Upper lobe of left lung (tissue), 6 donors: ENCODE data around the gene MCM3AP. TPM values are rescaled to one million over a fixed set of nuclear protein-coding genes. Genes with fewer than 3 reads are reported as not detected.
A peak's percentile ranks its signal among the peaks of the same experiment; 100 is the strongest.

Experiments
- ATAC-seq, 2 donors: fragments of 200-7000 bp; cut with Tn5 transposase; one replicate each; pipeline ENCODE4 v1.9.1; 2022; ENCODE audit warnings: mild to moderate bottlenecking in 2 of 2, moderate library complexity in 2 of 2; ENCODE audit not compliant: low FRiP score in 2 of 2
- DNase-seq, 2 donors: peaks; one replicate each; pipeline ENCODE4 v3.0.0-alpha.2; 2019 to 2020
- H3K27ac ChIP-seq, 4 donors: fragments of 200-600 bp; sonication (generic); one replicate each; pipeline ENCODE4 v1.5.1; 2016 to 2019
- H3K27me3 ChIP-seq, 4 donors: fragments of 200-600 bp; sonication (generic); one replicate each; pipeline ENCODE4 v1.5.1; 2017 to 2019
- H3K36me3 ChIP-seq, 4 donors: fragments of 200-600 bp; sonication (generic); one replicate each; pipeline ENCODE4 v1.5.1; 2016 to 2019
- H3K4me1 ChIP-seq, 4 donors: fragments of 200-600 bp; sonication (generic); one replicate each; pipeline ENCODE4 v1.5.1; 2018 to 2019
- H3K4me3 ChIP-seq, 4 donors: fragments of 200-600 bp; sonication (generic); one replicate each; pipeline ENCODE4 v1.5.1; 2017 to 2019; ENCODE audit warnings: mild to moderate bottlenecking in 2 of 4, moderate library complexity in 1 of 4
- H3K9me3 ChIP-seq, 4 donors: fragments of 200-600 bp; sonication (generic); one replicate each; pipeline ENCODE4 v1.5.1; 2018 to 2019
- EP300 ChIP-seq, 4 donors: sonication (generic); formaldehyde crosslinking; IDR thresholded peaks; one replicate each; pipeline ENCODE4 v1.5.1; 2017; ENCODE audit warnings: antibody characterized with exemption in 4 of 4, control low read depth in 2 of 4
- POLR2A ChIP-seq, 4 donors: fragments of 450-650 bp; IDR thresholded peaks; one replicate each; pipeline ENCODE4 v1.5.1; 2016 to 2017; ENCODE audit warnings: antibody characterized with exemption in 4 of 4, mild to moderate bottlenecking in 2 of 4
- POLR2AphosphoS5 ChIP-seq, 2 donors: sonication (generic); formaldehyde crosslinking; IDR thresholded peaks; one replicate each; pipeline ENCODE4 v1.5.1; 2017; ENCODE audit warnings: antibody characterized with exemption in 2 of 2
- WGBS, 2 donors: methylation state at CpG; one replicate each; pipeline ENCODE4 v1.1.5; 2017 to 2018; 5-methylcytosine and 5-hydroxymethylcytosine counted together
- total RNA-seq, 6 donors: library from RNA; depleted of rRNA in 4 of 6; stranded (reverse); fragments of >200 nt in 4 of 6; gene quantifications; one replicate each; pipeline versions ENCODE4 v1.1.0 to v1.2.1, GENCODE V29; 2016 to 2021
- TF ChIP-seq, protein P1 (sequence below), 6 experiments: fragments of 450-650 bp in 4 of 6; fragments of 200-600 bp in 2 of 6; sonication (generic) in 2 of 6; IDR thresholded peaks; one replicate each; pipeline ENCODE4 v1.5.1; 2016 to 2019; ENCODE audit warnings: antibody characterized with exemption in 6 of 6
- donor health status: DM: no; HTN: no; CAD: no; lungs with moderate emphysema.
- donor health status: DM: no; HTN: yes; CAD: no; lungs with severe emphysema.

MCM3AP gene
- total RNA-seq, 6 donors from 2014 or later, result 93.3 to 226 (median 98.4) TPM

DNA sequence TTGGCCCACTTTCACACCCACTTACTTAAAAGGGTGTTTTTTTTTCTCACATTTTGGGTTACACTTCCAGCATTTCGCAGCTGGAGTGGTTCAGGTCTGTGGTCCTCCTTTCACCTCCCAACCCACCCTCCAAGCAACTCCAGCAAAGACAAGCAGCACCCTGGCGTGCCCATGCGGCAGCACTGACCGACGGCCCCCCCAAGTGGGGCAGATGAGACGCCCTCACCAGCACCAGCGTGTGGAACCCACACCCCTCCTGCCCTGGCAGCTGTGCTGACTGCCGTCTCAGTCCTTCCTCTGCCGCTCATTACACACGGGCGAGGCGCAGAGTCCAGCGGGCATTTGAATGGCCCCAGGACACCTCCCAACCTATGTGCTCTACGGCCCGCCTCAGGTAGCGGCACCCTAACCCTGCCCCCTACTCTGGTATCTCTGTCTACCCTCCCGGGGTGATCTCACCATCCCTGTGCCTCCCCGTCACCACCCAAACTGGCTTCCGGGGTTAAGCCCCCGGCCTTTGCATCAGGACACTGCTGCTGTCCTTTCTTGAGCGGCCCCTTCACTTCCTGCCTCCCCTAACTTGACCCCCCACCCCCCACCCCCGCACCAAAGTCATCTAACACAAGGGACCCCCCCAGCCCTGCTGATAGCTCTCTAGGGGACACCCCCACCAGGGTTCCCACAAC lies 67.8 kb downstream of the MCM3AP start:
- H3K36me3 ChIP-seq, result peaks cover 10 to 94% (median 70%) of the 10 kb centered on the region in 4 donors
- 93 to 95% methylated on average over 22 of the region's 22 CpGs for WGBS, 2 donors
- no peak for ATAC-seq

DNA sequence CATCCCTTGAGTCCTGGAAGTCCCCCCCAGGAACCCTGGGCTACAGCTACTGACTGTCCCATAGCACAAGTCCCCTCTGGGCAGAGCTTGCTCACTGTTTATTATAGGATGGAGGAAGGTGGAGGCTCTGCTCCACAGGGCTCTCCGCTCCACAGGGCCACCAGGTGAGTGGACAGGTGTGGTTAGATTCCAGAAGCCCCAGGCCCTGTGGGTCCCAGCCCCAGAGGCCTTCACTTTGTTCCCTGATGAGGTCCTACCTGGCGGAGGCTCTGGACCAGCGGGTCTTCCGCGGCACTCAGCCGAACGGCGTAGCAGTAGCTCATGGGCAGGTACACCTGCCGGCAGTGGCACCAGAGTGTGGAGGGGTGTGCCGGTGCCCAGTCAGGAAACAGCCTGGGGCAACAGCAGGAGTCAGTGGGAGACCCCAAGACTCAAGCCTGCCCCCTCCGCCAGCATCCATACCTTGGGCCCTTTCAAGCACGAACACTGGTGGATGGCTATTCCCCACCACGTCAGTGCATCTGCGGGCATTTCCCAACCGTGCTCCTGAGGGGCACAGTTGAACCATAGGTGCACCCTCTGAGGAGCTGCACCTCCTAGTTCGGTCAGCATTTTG lies 69.2 kb downstream of the MCM3AP start:
- TF ChIP-seq POLR2A (IDR thresholded peaks at IDR 0.05), result no peak
- 91 to 100% methylated on average over 5 to 16 of the region's 16 CpGs for WGBS, 2 donors
- H3K27ac ChIP-seq, result no peak overlapping the region
- no peaks in the 10 kb centered on the region for H3K9me3 ChIP-seq
- ATAC-seq, result no peak
- peaks cover 0 to 15% (median 10%) of the 10 kb centered on the region in 4 donors for H3K4me1 ChIP-seq
- no peaks in the 10 kb centered on the region for H3K27me3 ChIP-seq
- peak in 1 of 2 donors; percentile 55 for DNase-seq
- peaks cover 10 to 94% (median 72%) of the 10 kb centered on the region in 4 donors for H3K36me3 ChIP-seq
- H3K4me3 ChIP-seq, result no peak overlapping the region

More for the DNA sequence above, 67.8 kb downstream of the MCM3AP start:
- no peak overlapping the region for H3K27ac ChIP-seq
- no peaks in the 10 kb centered on the region for H3K9me3 ChIP-seq
- TF ChIP-seq, protein P1, sequence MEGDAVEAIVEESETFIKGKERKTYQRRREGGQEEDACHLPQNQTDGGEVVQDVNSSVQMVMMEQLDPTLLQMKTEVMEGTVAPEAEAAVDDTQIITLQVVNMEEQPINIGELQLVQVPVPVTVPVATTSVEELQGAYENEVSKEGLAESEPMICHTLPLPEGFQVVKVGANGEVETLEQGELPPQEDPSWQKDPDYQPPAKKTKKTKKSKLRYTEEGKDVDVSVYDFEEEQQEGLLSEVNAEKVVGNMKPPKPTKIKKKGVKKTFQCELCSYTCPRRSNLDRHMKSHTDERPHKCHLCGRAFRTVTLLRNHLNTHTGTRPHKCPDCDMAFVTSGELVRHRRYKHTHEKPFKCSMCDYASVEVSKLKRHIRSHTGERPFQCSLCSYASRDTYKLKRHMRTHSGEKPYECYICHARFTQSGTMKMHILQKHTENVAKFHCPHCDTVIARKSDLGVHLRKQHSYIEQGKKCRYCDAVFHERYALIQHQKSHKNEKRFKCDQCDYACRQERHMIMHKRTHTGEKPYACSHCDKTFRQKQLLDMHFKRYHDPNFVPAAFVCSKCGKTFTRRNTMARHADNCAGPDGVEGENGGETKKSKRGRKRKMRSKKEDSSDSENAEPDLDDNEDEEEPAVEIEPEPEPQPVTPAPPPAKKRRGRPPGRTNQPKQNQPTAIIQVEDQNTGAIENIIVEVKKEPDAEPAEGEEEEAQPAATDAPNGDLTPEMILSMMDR (IDR thresholded peaks at IDR 0.05), result no peak
- TF ChIP-seq EP300 (IDR thresholded peaks at IDR 0.05), result no peak
- TF ChIP-seq POLR2AphosphoS5 (IDR thresholded peaks at IDR 0.05), result no peak
- no peak for TF ChIP-seq POLR2A (IDR thresholded peaks at IDR 0.05)
- peaks cover 0 to 24% (median 14%) of the 10 kb centered on the region in 4 donors for H3K4me1 ChIP-seq
- no peak overlapping the region for H3K4me3 ChIP-seq
- peak in 1 of 2 donors; percentile 64 for DNase-seq
- no peaks in the 10 kb centered on the region for H3K27me3 ChIP-seq

DNA sequence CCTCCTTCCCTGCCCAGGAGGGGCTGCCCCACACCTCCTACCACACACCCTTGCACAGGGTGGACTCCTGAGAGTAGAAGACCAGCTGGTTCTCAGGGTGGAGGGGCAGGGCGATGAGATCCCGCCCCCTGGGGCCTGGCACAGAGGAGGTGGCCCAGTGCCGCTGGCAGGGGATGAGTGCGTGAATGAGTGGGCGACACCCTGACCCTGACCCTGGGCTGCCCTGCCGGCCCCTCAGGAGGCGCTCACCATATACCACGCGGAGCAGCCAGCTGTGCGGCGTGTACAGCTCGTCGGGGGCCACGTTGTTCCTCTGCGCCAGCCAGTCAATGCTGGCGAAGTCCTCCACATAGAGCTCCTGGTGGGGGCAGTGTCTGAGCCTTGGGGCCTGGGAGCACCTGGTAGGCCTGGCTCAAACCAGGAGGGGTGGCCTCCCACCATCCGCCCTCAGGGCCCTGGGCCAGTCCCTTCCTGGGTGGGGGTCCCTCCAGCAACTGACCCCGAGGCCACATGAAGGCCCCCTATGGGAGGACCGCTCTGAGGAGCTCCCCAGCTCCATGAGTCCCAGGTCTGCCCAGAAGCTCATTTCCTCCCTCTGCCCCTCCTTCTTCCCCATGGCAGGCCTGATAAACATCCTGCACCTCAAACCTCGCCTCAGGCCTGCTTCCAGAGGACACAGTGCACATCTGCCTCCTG lies 69.8 kb downstream of the MCM3AP start:
- Histone ChIP-seq H3K4me3 (no peak overlapping the region), H3K4me1 (peaks cover 0 to 10% (median 7%) of the 10 kb centered on the region in 4 donors), H3K36me3 (peaks cover 9 to 95% (median 73%) of the 10 kb centered on the region in 4 donors), H3K9me3 (no peaks in the 10 kb centered on the region), H3K27me3 (no peaks in the 10 kb centered on the region), H3K27ac (no peak overlapping the region)
- ATAC-seq (no peak), DNase-seq (peak in 1 of 2 donors; percentile 74)
- 86 to 93% methylated on average over 9 to 19 of the region's 20 CpGs for WGBS, 2 donors
- TF ChIP-seq, protein P1 (IDR thresholded peaks at IDR 0.05), result no peak
- no peak for TF ChIP-seq POLR2AphosphoS5 (IDR thresholded peaks at IDR 0.05)
- no peak for TF ChIP-seq EP300 (IDR thresholded peaks at IDR 0.05)
- no peak for TF ChIP-seq POLR2A (IDR thresholded peaks at IDR 0.05)

DNA sequence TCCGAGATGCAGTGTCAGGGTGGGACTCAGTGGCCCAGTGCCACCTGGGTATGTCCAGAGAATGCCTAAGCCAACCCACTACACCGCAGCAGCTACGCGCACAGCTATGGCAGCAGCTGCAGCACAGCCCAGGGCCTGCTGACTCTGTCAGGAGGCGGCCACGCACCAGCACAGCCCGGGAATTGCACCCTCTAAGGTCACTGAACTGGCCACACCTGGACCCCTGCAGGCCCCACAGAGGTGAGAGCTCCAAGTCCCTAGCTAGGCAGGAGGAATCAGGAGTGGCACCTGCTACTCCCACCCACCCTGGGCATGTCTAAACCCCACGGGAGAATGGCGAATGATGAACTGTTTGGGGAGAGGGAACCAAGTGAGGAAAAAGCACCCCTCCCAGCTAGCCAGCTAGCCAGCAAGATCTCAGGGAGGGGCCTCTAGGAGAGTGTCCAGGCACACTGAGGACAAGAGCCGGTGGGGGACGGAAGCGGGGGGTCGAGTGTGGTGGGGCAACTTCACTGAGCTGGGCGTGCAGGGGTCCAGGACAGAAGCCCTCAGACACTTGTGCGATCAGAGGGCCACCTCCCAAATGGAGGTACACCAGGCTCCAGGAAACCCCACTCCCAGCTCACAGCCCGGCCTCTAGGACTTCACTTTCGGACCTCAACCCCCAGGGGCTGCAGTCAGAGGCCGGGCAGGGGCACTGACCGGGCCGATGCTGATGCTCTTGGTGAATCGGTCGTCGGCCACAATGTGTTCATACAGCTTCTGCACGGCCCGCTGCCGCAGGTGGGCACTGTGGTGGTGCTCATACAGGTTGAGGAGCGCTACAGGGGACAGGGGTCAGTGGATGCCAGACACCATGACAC lies 70.7 kb downstream of the MCM3AP start:
- DNase-seq, result peak in 1 of 2 donors; percentile 67
- H3K27me3 ChIP-seq, result no peaks in the 10 kb centered on the region
- WGBS, 2 donors, result 95% methylated on average over 11 to 23 of the region's 27 CpGs

More for the DNA sequence above, 70.7 kb downstream of the MCM3AP start:
- Histone ChIP-seq H3K9me3 (no peaks in the 10 kb centered on the region), H3K27ac (no peak overlapping the region), H3K4me3 (no peak overlapping the region), H3K36me3 (peaks cover 12 to 94% (median 69%) of the 10 kb centered on the region in 4 donors), H3K4me1 (peaks cover 0 to 6% (median under 1%) of the 10 kb centered on the region in 4 donors)
- TF ChIP-seq POLR2AphosphoS5 (IDR thresholded peaks at IDR 0.05), result no peak
- TF ChIP-seq EP300 (IDR thresholded peaks at IDR 0.05), result no peak
- TF ChIP-seq POLR2A (IDR thresholded peaks at IDR 0.05), result no peak
- TF ChIP-seq, protein P1 (IDR thresholded peaks at IDR 0.05), result no peak
- ATAC-seq, result no peak
